Activated CD4-positive, alpha-beta T cell treated with anti-CD3 and anti-CD28 coated beads, Interleukin-2, Interleukin-4, amounts not matched to agents 100 ng/mL and 50 ng/mL, durations not matched to agents 16 hours and 8 hours (primary cell): Measurements from ENCODE around the gene TBC1D24.

Experiments
- DNase-seq: peaks from one replicate; pipeline ENCODE4 v3.0.0-alpha.2; 2020; ENCODE audit warnings: low spot score

TBC1D24 gene

DNA sequence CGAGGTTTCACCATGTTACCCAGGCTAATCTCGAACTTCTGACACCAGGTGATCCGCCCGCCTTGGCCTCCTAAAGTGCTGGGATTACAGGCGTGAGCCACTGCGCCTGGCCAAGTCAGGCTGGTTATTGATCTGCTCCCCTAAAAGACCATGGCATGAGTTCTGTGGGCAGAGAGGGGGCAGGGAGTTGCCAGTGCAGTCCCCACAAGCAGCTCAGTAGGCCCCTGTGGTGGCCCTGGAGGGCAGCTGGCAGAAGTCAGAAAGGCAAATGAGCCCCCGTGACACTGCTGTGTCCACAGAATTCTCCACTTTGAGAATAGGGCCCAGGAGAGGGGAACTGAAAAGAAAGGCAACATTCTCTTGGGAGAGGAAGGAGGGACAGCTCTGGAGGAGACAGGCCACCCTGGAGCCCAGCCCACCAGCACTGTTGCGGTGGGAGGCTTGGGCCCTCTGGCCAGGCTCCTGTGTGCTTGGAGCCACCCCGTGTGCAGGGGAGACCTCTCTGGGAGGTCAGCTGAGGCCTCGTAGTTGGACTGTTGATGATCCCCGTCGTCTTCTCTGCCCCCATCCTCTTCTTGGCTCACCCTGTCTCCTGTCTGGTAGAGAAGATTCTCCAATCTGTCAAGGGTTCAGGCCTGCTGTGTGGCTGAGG, 43.2 kb downstream of the TBC1D24 start:
- DNase-seq: no peak

DNA sequence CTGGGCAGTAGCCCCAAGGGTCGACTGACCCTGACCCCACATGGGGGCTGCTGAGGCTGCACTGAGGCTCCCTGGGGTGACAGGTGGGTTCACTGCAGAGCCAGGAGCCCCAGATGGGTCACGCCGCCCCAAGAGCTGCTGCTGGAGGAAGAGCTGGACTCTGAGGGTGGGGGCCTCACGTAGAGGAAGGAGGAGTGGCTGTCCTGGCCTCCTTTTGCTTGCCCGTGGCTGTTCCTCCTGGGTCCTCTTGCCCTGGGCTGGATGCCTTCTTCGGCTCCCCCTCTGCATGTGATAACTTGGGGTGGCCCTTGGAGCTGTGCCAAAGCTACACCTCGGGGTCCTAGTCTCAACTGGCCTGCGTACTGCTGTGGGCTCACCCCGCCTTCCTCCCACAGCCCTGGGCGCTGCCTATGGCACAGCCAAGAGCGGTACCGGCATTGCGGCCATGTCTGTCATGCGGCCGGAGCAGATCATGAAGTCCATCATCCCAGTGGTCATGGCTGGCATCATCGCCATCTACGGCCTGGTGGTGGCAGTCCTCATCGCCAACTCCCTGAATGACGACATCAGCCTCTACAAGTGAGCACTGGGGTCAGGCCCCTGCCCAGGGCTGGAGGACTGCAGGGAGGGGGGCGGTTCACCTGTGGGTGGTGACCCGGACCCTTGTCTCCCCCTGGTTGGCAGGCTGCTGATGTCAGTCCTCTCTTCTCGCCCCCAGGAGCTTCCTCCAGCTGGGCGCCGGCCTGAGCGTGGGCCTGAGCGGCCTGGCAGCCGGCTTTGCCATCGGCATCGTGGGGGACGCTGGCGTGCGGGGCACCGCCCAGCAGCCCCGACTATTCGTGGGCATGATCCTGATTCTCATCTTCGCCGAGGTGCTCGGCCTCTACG, 44.1 kb downstream of the TBC1D24 start:
- no peak for DNase-seq

- DNase-seq: no peak
Measured at GRCh38 chr16:2519711-2520080, 44.8 kb downstream of the TBC1D24 start.

DNA sequence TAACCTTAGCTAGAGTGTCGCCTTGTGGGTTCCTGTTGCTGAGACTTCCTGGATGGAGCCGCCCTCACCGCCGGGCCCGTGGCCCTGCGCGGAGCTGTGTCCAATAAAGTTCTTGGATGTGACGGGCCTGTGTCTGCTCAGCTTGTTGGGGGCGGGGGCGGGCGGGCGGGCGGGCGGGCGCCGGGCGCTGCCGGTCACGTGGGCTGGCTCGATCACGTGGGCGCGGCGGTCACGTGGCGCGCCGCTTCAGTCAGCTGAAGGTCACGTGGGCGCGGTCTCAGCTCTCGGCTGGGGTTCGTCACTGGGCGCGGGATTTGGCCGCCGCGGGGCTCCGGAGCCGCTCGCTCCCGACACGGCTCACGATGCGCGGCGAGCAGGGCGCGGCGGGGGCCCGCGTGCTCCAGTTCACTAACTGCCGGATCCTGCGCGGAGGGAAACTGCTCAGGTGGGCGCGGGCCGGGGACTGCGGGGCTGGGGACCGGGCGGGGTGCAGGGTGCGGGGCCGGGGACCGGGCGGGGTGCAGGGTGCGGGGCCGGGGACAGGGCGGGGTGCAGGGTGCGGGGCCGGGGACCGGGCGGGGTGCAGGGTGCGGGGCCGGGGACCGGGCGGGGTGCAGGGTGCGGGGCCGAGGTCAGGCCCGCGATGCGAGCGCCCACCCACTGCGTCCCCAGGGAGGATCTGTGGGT, 45.3 kb downstream of the TBC1D24 start, which contains the start of gene AMDHD2:
TSS of gene AMDHD2 (plus strand) at position 275 of the 687 bp plus-strand sequence. CDS start at position 363, 88 bp downstream.
- DNase-seq: peak; percentile 90

GRCh38 chr16:2520784-2521531, 46.0 kb downstream of the TBC1D24 start:
- peak; percentile 52 for DNase-seq

DNA sequence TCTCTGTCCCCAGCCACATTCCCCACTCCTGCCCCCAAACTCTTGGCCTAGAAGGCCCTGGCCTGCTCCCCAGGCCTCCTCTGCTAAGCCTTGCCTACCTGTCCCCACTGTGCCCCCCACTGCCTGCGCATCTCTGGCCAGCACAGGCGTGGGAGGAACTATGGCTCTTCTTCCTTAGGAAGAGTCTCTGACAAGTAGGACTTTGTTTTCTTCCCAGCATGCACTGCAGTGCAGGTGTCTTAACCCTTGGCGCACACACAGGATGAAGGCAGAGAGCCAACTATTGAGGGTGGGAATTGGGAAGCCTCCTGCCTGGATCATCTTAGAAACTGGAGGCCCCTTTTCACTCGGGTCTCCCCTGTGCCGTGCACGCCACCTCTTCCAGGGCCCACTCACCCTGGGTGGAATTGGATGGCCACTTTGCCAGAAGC, 48.9 kb downstream of the TBC1D24 start:
- DNase-seq: no peak

GRCh38 chr16:2524339-2524938, 49.5 kb downstream of the TBC1D24 start:
- DNase-seq: no peak

- no peak for DNase-seq
Measured at GRCh38 chr16:2526135-2526534, 51.2 kb downstream of the TBC1D24 start.

GRCh38 chr16:2527071-2527783, 52.3 kb downstream of the TBC1D24 start:
- DNase-seq: no peak

- no peak for DNase-seq
Measured at GRCh38 chr16:2527784-2528100, 52.8 kb downstream of the TBC1D24 start.

GRCh38 chr16:2528161-2529060, 53.5 kb downstream of the TBC1D24 start:
- DNase-seq: no peak

DNA sequence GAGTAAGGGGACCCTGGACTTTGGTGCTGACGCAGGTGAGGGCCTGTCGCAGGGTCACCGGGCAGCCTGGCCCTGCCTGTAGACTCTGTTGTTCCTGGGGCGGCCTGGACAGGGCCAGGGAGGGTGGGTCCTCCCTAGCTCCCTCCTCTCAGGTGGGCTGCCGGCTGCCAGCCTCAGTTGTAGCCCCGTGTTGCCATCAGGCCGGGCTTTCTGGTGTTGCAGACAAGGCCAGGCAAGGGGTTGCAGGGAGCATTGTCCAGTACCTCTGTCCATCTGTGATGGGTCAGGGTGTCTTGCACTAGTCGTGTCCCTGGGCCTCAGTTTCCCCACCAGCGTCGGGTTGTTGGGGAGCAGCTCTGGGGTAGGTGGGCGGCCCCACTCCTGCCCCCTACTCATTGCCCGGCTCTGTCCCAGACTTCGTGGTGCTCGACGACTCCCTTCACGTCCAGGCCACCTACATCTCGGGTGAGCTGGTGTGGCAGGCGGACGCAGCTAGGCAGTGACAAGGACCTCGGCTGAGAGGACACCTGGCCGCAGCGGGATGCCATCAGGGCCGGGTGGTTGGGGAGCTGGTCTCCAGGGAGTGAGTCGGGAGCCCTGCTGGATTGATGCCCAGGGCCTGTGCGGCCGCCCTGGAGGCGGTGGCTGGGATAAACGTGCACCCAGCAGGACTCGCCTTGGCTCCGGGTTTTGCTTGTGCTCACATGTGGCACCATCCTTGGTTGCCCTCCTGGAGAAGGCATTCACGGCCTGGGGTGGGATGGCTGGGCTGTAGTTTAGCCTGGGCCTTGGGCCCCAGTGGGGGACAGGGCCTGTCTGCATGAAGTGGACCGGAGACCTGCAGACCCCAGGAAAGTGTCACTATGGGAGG, 54.4 kb downstream of the TBC1D24 start:
- no peak for DNase-seq

DNA sequence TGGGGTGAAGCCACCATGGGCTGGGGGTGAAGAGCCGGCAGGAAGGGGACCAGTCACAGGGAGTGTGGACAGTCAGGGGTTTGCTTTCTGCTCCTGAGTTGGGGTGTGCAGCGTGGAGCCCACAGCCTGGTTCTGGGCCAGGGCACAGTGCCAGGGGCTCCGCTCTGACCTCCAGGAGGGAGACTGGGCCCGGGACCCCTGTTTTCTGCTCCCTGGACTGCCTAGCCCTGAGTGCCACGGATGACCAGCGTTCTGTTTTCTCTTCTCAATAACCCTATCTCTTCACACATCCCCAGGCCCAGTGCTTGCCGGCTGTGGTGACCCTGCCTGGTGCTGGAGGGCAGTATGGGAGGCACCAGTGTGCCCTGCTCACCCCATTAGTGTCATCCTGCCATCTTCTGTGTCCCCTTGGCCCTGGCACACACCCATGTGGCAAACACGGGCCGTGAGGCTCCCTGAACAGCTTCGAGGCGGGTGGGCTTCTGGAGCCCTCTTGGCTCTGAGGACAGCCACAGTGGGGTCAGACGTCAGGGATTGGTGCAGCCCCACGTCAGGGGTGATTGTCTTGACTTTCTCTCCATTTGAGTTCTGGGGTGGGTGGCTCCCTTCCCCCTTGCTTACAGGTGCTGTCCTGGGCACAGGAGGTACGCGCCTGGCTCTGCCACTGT, 55.2 kb downstream of the TBC1D24 start:
- no peak for DNase-seq

DNA sequence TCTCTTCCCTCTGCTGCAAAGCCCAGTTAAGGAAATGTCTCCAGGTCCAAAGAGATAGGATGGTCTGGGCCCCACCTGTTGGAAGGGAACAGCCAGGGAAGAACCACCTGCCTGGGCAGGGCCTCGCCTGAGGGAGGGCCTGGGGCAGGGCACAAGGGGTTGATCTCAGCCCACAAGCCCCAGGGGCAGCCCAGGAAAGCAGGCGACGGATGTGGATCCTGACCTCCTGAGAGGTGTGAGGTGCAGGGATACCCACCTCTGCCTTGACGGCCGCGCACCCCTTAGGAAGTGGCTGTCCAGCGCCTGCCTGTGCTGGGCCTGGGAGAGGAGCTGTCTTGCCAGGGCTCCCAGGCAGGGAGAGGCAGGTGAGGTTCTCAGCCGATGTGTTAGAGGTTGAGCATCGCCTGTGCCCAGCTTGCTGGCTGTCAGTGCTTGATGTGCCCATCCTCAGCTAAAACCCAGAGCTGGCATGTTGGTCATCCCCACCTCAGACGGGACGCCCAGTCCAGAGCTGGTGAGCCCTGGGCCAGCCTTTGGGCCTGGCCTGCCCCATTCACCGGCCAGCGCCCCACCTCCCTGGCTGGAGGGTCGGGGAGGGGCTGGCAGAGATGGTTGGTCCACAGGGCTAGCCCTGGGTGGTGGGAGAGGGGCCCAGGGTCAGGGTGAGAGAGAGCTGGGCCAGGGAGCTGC, 55.8 kb downstream of the TBC1D24 start:
- DNase-seq: no peak

DNA sequence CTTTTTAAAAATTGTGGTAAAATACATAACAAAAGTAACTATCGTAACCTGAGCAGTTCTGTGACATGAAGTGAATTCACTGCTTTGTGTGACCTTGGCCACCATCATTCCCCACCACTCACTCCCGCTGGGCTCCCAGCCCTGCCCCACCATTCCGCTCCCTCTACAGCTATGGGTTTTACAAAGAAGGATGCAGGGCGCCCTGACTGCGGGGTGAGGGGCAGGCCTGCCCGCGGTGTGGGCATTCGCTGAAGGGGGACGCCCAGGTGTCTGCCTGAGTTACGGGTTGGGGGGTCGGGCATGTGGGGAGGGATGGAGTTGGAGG, 56.4 kb downstream of the TBC1D24 start, which contains the start of gene CEMP1:
TSS of gene CEMP1 (minus strand) at position 38 of the 325 bp plus-strand sequence. CDS start 335 bp downstream, outside the sequence.
- DNase-seq: no peak

DNA sequence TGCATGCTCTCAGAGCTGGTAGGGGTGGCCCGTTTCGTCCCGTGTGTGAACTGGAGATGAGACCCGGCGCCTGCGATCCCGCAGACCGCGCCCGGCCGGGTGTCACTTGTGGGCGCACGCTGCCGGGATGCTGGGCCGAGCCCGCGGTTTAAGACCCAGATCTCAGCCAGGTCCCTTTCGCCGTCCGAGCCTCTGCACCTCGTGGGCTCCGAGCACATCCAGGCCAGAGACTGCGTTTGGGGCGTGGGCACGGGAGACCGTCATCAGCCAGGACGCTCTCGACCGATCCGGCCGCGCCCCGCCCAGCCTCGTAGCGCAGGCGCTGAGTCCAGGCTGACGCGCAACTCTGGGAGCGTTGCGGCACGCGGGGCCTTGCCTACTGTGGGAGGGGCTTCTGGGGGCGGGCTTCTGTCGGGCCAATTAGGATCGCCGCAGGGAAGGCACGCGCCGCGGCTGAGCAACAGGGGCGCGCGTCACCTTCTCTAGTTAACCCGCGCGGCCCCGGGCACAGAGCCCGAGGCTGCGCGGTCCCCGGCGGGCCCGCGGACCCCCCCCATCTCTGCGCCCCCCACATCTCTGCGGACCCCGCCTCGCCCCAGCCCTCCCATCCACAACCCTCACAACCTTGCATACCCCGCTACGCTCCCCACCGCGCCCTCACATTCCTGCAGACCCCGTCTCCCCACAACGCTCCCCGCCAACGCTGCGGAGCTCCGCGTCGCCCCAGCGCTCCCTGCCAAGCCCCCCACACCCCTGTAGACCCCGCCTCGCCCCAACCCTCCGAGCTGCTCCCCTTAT, 57.0 kb downstream of the TBC1D24 start:
- peak; percentile 98 for DNase-seq
